ENCODE results near the gene PHLDB3.

Gene PHLDB3

GRCh38 chr19:43501661-43502418 lies 2.7 kb downstream of the PHLDB3 start:
- H3K4me3 ChIP-seq = no peak overlapping the region
- intact Hi-C loops (cut with DNase I; ENCODE audit: low total_unique reads) = loop anchor here (5.0 kb wide), 1 partner anchor 40 kb away; no protein-coding TSS in a partner anchor
- H3K9me3 ChIP-seq = no peaks in the 10 kb centered on the region
- H3K36me3 ChIP-seq = peaks cover 0 to 22% (median 3%) of the 10 kb centered on the region in 3 donors
- peaks cover 0 to 20% (median 14%) of the 10 kb centered on the region in 4 donors for H3K4me1 ChIP-seq
- TF ChIP-seq CTCF (IDR thresholded peaks at IDR 0.05) = no peak
- DNase-seq = no peak
- H3K27ac ChIP-seq = no peak overlapping the region
- H3K27me3 ChIP-seq = no peaks in the 10 kb centered on the region

- Histone ChIP-seq H3K36me3 (peaks cover 0 to 50% (median 24%) of the 10 kb centered on the region in 3 donors), H3K27me3 (no peaks in the 10 kb centered on the region), H3K4me3 (no peak overlapping the region), H3K27ac (no peak overlapping the region), H3K4me1 (peaks cover 0 to 14% (median 7%) of the 10 kb centered on the region in 4 donors), H3K9me3 (no peaks in the 10 kb centered on the region)
- TF ChIP-seq CTCF (IDR thresholded peaks at IDR 0.05) = no peak
- DNase-seq = no peak
- intact Hi-C loops (cut with DNase I; ENCODE audit: low total_unique reads) = no loop called here
Observed at GRCh38 chr19:43499042-43499441, 5.5 kb downstream of the PHLDB3 start.

- H3K27me3 ChIP-seq = no peaks in the 10 kb centered on the region
- peaks cover 0 to 51% (median 24%) of the 10 kb centered on the region in 3 donors for H3K36me3 ChIP-seq
- intact Hi-C loops (cut with DNase I; ENCODE audit: low total_unique reads) = no loop called here
- H3K9me3 ChIP-seq = no peaks in the 10 kb centered on the region
- no peak overlapping the region for H3K27ac ChIP-seq
- H3K4me1 ChIP-seq = peaks cover 0 to 13% (median 6%) of the 10 kb centered on the region in 4 donors
- DNase-seq = no peak
- H3K4me3 ChIP-seq = no peak overlapping the region
- no peak for TF ChIP-seq CTCF (IDR thresholded peaks at IDR 0.05)
Observed at GRCh38 chr19:43498233-43498842, 6.2 kb downstream of the PHLDB3 start.

DNA sequence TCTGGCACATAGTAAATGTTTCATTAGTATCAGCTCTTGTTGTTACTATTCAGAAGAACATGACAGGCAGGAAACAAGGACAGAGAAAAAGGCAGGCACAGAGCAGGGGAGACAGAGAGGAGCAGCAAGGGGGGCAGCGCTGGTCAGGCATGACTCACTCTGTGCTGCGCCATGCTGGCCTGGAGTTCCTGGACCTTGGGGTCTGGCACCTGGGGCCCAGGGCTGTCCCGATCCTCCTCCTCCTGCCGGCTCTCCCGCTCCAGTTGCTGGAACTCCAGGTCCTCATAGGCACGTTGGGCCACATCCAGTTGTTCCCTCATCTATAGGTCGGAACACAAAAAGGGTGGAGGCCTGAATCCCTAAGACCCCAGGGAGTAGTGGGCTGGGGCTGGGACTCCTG lies 7.6 kb downstream of the PHLDB3 start:
- Histone ChIP-seq H3K27me3 (no peaks in the 10 kb centered on the region), H3K4me1 (peaks cover 0 to 4% (median under 1%) of the 10 kb centered on the region in 4 donors), H3K9me3 (no peaks in the 10 kb centered on the region), H3K36me3 (peaks cover 0 to 51% (median 24%) of the 10 kb centered on the region in 3 donors), H3K4me3 (no peak overlapping the region), H3K27ac (no peak overlapping the region)
- no peak for DNase-seq
- no peak for TF ChIP-seq CTCF (IDR thresholded peaks at IDR 0.05)
- intact Hi-C loops (cut with DNase I; ENCODE audit: low total_unique reads) = no loop called here

DNA sequence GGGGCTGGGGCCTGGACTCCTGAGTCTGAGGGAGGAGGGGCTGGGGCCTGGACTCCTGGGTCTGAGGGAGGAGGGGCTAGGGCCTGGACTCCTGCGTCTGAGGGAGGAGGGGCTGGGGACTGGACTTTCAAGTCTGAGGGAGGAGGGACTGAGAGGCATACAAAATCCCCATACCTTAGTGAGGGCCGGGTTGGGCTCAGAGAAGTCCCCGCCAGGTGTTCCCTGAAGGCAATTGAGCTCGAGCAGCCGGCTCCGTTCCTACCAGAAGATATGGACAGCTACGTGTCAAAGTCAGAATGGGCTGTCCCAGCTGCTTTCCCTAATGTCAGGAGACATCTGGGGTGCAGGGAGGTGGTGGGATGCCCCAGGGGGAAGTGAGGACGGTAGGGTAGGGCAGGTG lies 9.5 kb downstream of the PHLDB3 start:
- no peaks in the 10 kb centered on the region for H3K4me1 ChIP-seq
- DNase-seq = no peak
- no peak for TF ChIP-seq CTCF (IDR thresholded peaks at IDR 0.05)
- H3K27me3 ChIP-seq = no peaks in the 10 kb centered on the region
- no peaks in the 10 kb centered on the region for H3K9me3 ChIP-seq
- intact Hi-C loops (cut with DNase I; ENCODE audit: low total_unique reads) = no loop called here
- peaks cover 0 to 59% (median 24%) of the 10 kb centered on the region in 3 donors for H3K36me3 ChIP-seq
- H3K4me3 ChIP-seq = no peak overlapping the region
- H3K27ac ChIP-seq = no peak overlapping the region
